CD4-positive, alpha-beta T cell treated with Interleukin-2 at 100 ng/mL for 4 hours (primary cell): ENCODE measurements around the gene AK5.

Experiments
- DNase-seq: peaks from one replicate; pipeline ENCODE4 v3.0.0-alpha.2; 2020; ENCODE audit warnings: low spot score

The AK5 gene

DNA sequence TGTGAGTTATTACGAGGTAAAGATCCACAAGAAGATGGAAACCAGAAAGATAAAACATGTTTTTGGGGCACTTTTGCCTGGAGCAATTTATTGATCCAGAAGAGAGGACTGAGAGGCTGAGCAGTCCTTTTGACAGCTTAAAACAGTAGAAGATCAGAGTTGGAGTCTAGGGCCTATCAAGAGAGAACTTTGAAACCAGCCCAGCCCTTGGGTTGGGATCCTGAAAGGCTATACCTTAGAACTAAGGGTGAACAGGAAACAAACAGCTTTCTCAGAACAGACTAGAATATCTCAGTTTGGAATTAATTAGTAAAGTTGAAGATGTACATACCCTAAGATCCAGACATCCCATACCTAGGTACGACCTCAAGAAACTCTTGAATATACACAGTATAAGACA is 311.1 kb downstream of the AK5 start:
- DNase-seq, result no peak

DNA sequence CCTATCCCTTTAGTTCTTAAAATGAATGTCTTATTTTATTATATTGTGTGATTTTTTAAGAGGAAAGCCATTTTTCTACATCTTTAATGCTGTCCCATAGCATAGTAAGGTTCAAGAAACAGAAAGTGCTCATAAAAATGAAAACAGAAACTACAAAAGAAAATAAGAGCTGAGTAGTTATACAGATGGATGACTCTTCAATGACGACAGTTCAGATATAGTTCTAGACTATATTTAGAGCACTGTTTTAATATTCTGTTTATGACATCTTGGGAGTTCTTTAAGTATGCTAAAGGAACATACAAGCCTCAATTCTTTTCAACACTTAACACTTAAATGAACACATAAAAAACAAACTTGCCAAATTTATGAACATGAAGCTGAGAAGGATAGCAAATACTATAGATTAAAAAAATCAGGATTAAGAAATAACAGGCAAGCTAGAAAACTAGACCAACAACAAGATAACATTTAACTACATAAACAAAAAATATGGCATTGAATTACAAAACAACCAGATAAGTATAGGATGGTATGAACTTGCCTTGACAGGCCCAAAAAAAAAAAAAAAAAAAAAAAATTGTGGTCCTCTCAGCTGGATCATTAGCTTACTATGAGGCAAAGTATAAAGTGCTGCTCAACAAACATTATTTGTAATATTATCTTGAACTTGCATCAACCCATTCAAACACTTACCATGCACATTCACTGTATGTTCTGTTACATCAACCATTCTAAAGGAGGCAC is 312.7 kb downstream of the AK5 start:
- DNase-seq, result no peak

DNA sequence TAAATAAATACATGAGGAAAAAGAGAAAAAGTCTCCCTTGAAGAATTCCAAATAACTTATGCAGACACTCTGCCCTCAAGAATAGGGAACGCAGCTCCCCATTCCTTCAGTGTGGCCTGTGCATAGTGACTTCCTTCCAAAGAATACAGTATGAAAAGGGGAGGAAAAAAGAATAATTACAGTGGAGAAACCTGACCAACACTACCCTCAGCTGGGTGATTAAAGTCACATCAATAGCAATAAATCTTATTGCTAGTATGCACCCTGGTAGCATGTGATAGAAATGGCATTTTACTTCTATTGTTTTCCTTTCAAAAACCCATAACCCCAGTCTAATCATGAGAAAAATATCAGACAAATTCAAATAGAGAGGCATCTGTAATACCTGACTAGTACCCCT is 315.5 kb downstream of the AK5 start:
- no peak for DNase-seq

DNA sequence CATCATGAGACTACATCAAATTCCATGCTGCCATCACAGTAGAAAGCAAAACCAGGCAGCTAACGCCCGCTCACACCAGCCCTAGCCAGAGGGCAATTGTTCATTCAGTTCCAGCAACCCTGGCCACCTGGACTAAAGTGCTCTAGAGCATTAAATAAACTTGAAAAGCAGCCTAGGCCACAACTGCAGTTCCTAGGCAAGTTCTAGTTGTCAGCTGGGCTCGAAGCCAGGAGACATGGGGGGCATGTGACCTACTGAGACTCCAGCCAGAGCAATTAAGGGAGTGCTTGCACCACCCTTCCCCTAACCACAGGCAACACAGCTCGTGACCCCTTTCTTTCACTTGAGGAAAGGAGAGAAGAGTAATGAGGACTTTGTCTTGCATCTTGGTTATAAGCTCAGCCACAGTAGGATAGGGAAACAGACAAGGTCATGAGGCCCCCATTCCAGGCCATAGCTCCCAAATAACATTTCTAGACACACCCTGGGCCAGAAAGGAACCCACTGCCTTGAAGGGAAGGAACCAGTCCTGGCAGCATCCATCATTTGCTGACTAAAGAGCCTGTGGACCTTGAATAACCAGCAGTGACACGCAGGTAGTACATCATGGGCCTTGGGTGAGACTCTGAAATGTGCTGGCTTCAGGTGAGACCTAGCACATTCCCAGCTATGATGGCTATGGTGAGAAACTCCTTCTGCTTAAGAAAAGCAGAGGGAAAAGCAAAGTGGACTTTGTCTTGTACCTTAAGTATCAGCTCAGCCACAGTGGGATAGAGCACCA is 323.6 kb downstream of the AK5 start:
- DNase-seq, result no peak

DNA sequence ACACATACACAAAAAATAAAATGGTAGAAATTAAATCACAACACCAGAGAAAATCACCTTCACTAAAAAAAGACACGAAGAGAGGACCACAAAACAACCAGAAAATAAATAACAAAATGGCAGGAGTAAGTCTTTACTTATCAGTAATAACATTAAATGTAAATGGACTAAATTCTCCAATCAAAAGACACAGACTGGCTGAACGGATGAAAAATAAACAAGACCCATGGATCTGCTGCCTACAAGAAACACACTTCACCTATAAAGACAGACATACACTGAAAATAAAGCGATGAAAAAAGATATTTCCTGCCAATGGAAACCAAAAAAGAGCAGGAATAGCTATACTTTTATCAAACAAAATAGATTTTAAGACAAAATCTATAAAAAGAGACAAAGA is 327.1 kb downstream of the AK5 start:
- no peak for DNase-seq
